RKO (cell line): ENCODE results near the gene PYY.

Experiments used
- DNase-seq: peaks from one replicate; pipeline ENCODE4 v3.0.0-alpha.2; 2016; ENCODE audit warnings: low spot score

PYY gene

DNA sequence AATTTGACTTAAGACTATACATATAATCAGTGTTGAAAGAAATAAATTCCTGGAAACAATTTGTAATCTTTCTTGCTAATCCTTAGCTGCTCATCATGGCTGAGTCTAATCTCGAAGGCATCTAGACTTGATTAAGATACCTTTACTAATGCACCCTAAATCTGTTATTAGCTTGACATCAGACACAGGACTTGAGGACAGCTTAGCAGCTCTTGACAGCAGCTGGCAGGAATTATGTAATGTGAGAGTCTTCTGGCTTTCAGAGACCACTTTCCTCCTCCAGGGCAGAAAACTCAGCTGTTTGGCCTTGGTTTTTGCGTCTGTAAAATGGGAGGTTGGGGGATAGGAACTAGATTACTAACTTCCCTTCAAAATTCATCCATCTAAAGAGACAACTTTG, 39.3 kb downstream of the PYY start:
- no peak for DNase-seq

DNA sequence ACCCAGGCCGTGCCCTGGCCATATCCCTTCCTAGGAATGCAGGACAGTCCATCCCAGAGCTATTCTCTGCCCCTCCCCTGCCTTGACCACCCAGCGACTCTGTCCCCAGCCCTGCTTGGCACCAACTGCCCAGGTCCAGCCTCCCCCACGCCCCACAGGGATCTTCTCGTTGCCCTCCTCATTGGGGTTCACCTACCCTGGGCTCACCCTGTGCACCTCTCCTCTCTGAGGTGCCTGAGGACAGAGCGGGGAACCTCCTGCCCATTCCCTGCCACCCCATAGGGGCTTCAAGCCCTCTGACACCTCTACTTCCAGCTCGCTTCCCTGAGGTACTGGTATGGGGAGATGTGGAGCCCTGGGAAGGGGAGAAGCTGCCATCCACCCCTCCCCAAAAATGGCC, 40.2 kb downstream of the PYY start:
- DNase-seq: no peak

DNA sequence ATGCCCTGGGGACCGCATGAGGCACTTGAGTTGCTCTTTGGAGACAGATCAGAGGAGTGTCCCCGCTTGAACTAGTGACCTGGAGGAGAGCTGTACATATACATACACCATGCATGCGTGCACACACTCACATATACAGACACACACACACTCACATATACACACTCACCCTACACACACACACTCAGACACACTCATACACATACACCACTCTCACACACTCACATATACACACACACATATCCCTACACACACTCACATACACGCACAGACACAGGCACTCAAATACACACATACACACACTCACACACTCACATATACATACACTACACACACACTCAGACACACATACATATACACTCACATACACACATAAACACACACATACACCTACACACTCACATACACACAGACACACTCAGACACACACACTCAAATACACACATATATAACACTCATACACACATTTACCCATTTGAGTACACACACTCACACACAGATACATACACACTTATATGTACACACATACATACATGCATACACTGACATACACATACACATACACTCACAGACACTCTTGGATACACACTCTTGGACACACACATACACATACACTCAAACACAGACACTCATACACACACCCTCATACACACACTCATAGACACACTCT, 41.0 kb downstream of the PYY start:
- no peak for DNase-seq

DNA sequence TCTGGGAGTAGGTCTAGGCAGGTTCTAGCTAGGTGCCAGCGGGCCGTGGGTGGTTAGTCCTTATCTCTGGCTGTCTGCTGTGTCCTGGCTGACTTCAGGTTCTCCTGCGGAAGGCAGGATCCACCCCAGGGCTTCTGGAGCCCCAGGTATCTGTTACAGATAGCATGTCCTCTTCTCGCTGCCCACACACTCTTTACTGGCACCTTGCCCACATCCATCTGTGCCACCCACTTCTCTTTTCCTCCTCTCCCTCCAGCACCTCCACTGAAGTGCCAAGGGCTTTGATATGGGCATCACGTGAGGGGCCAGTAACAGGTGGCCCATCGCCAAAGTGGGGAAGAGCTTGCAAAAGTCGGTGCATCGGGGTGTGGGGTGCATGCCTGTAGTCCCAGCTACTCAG, 41.8 kb downstream of the PYY start:
- no peak for DNase-seq

GRCh38 chr17:43909537-43910231, 44.1 kb downstream of the PYY start:
- DNase-seq: no peak

- peak; percentile 62 for DNase-seq
Observed at GRCh38 chr17:43907998-43908721, 45.6 kb downstream of the PYY start.

- DNase-seq: peak; percentile 59
Observed at GRCh38 chr17:43907425-43907981, 46.2 kb downstream of the PYY start, which contains the start of gene MPP2. TSS of gene MPP2 (minus strand) at chr17:43907536. CDS start at chr17:43904460, 3,076 bp downstream.

GRCh38 chr17:43906951-43907424, 46.8 kb downstream of the PYY start:
- DNase-seq: no peak

- DNase-seq: peak; percentile 67
Observed at GRCh38 chr17:43905985-43906852, 47.5 kb downstream of the PYY start.

GRCh38 chr17:43905400-43905984, 48.2 kb downstream of the PYY start:
- DNase-seq: no peak
